GM18505 (cell line): ENCODE results near the gene OR52E4.

Experiments used
- ATAC-seq: cut with Tn5 transposase; IDR thresholded peaks from one replicate; pipeline ENCODE4 v1.9.1; 2021; ENCODE audit not compliant: unreplicated experiment
- POLR2A ChIP-seq: IDR thresholded peaks from 4 replicates; pipeline ENCODE4 v1.6.1; 2011; ENCODE audit warnings: borderline replicate concordance; ENCODE audit not compliant: insufficient read depth, insufficient read length; ENCODE audit errors: extremely low read depth

The OR52E4 gene

DNA sequence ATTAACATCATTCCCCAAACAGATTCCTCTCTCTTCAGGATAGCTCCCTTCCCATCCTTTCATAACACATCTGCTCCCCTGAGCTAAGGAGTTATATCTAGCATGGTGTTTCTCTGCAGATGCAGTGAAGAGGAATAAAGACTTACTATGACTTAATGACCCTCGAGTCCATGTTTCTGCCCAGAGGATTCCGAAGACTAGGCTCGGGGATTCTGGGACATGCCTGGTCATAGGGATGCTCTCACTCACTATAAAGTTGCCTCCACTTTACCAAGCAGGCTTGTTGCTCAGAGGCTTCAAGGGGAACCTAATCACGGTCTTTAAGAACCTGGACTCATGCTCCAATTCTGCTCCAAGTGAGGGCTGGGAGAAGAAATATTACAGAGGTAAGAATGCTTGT lies at the start of gene OR52E4:
OR52E4 (plus strand) TSS at position 301 of the 400 bp plus-strand sequence. CDS start 3,664 bp downstream, outside the sequence.
- TF ChIP-seq POLR2A: no peak
- no peak for ATAC-seq

DNA sequence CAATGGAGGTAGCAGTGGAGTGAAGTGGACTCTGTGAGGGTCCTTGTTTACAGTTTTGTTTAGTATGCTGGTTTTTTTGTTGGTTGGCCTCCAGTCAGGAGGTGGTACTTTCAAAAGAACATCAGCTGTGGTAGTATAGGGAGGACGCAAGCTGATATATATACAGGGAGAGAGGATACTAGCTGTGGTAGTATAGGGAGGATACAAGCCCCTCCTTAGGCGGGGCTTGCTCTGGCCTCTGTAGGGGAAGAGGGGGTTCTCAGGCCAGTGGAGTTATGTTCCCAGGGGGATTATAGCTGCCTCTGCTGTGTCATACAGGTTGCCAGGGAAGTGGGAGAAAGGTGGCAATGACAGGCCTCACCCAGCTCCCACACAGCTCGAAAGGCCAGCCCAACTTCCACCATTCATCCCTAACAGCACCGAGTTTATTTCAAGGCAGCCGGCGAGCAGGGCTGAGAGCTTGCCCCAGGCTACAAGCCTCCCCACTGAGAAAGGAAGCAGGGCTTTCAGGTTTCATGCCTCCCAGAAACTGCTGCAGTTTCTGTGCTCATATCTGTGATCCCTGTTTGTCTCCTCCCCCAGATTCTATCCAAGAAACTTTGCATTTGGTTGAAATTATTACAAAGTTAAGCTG lies 49.1 kb upstream of the OR52E4 start:
- TF ChIP-seq POLR2A: no peak
- no peak for ATAC-seq

DNA sequence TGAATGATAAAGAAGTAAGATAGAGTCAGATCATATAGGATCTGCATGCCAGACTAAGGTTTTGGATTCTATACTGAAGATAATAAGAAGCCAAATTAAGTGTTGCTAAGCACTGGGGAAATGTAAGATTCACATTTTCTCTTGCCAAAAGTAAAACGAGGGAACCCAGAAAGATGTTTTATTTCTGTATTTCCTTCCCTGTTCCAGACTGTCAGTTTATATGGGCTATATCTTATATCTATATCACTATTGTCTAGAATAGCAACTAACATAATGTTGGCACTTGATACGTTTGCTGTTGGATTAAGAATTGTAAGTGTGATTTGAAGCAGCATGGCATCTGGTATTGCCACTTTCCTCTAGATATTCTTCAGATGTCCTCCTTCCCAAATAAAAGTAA lies 47.0 kb upstream of the OR52E4 start:
- TF ChIP-seq POLR2A: no peak
- no peak for ATAC-seq

DNA sequence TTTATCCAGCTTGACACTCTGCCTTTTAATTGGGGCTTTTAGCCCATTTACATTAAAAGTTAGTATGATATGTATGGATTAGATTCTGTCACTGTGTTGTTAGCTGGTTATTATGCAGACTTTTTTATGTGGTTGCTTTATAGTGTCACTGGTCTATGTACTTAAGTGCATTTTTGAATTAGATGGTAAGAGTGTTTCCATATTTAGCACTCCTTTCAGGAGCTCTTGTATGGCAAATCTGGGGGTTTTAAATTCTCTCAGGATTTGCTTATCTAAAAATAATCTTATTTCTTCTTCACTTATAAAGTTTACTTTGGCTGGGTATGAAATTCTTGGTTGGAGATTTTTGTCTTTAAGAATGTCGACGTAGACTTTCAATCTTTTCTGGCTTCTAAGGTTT lies 42.7 kb upstream of the OR52E4 start:
- ATAC-seq: no peak
- no peak for TF ChIP-seq POLR2A

DNA sequence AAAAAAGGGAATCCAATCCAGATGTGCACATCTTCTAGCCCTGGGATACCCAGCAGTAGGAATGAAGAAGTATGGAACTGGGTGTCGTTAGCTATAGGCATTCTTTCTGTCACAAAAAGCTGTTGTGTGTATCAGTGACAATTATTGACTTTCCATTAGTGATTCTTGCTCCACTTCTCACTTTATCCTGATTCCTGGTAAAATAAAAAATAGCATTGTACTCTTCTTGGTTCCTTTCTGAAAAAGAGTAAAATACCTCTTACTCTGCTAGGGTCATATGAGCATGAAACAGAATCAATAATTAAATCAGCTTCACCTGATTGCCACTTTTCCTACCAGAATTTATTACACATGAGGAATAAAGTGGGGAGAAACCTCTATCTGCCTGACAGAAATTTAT lies 38.6 kb upstream of the OR52E4 start, which contains the start of gene OR52E6:
OR52E6 (minus strand) TSS at position 101 of the 400 bp plus-strand sequence; CDS start at position 101, 0 bp downstream.
- no peak for TF ChIP-seq POLR2A
- no peak for ATAC-seq

DNA sequence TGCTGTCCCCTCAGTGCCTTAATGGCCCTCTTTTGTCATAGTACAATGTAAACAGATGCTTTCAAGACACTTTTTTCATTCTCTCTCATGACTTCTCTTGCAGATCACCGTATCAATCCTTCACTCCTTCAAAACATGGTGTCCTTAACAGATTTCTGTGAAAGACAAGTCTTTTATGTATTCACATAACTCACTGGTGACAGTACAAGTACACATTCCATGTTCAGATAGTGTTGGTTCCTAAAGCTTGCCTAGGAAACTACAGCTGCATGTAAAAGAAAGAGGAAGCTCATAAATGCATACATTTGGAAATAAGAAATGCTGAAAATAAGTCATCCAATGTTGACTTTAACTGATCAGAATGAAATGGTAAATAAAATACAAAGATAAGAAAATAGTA lies 33.7 kb upstream of the OR52E4 start:
- no peak for TF ChIP-seq POLR2A
- no peak for ATAC-seq

DNA sequence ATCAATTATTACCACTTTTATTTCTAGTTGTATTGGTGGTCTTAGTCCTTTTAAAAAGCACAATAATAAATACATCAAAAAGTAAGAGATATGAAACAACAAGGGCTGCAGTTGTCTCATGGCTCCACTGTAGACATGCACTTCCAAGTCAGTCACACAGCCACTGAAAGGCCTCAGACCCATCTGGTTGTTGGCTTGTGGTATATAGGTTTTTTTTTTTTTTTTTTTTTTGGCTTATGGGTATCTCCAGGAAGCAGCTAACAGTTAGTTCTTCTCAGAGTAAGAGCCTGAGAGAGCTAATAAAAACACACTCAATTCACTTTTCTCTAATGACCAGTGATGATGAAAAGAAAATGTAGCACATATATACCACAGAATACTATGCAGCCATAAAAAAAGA lies 32.7 kb upstream of the OR52E4 start:
- no peak for ATAC-seq
- TF ChIP-seq POLR2A: no peak

DNA sequence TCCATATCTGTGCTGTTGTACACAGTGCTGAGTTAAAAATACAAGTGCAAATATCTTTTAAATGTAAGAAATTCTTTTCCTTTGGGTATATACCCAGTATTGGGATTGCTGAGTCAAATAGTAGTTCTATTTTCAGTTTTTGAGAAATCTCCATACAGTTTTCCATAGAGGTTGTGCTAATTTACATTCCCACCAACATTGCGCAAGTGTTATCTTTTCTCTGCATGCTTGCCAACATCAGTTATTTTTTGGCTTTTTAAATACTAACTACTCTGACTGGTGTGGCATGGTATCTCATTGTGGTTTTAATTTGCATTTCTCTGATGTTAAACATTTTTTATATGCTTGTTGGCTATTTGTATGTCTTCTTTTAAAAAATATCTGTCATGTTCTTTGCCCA lies 29.4 kb upstream of the OR52E4 start:
- no peak for ATAC-seq
- TF ChIP-seq POLR2A: no peak

DNA sequence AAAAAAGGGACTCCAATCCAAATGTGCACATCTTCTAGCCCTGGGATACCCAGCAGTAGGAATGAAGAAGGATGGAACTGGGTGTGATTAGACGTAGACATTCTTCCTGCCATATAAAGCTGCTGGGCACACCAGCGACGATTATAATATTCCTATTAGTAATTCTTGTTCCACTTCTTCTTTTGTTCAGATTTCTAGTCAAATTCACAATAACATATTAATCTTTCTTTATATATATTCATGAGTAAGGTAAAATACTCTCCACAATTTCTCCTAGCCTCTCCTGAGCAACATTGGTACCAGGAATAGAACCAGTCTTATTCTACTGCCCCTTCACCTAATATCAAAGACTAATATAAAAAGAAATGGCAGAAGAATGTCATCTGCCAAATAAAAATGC lies 22.8 kb upstream of the OR52E4 start, which contains the start of gene OR52E8:
OR52E8 (minus strand) TSS at position 101 of the 400 bp plus-strand sequence; CDS start at position 101, 0 bp downstream.
- ATAC-seq: no peak
- TF ChIP-seq POLR2A: no peak

DNA sequence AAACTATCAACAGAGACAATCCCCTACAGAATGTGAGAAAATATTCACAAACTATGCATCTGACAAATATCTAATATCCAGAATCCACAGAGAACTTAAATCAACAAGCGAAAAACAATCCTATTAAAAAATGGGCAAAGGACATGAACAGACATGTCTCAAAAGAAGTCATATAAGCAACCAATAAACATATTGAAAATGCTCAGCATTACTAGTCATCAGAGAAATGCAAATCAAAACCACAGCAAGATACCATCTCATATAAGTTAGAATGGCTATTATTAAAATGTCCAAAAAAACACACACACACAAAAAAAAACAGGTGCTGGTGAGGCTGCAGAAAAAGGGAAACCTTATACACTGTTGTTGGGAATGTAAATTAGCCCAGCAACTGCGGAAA lies 14.6 kb upstream of the OR52E4 start:
- TF ChIP-seq POLR2A: no peak
- no peak for ATAC-seq

DNA sequence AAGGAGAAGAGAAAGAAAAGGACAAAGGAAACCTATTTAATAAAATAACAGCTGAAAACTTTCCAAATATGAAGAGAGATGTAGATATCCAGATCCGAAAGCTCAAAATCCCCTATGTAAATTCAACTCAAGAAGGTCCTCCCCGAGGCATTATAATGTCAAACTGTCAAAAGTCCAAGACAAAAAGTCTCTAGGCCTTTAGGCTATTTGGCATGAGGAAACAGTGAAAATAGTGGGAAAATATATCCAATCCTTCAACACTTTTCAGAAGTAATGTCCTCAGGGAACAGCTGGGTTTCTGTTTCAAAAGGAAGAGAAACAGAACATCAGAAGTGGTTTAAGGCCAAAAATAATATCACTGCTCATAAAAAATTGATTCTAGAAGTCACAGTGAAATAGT lies 1.9 kb upstream of the OR52E4 start:
- TF ChIP-seq POLR2A: no peak
- ATAC-seq: no peak

DNA sequence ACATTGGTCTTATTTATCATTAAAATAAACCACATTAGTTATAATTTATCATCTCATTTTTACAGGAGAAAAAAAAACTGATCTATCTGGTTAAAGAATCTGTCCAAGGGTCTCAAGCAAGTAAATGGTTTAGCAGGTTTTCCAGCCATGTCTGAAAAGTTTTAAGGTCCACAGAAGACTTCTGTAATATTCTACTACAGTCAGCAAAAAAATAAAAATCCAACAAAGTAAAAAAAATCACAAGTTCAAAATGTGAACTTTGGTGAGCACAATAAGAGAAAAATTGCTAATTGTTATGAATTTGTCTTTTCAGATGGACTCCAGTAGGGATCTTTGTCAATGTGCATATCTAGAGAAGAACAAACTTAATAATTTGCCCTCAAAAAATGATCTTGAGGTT lies 1.3 kb downstream of the OR52E4 start:
- TF ChIP-seq POLR2A: no peak
- no peak for ATAC-seq

DNA sequence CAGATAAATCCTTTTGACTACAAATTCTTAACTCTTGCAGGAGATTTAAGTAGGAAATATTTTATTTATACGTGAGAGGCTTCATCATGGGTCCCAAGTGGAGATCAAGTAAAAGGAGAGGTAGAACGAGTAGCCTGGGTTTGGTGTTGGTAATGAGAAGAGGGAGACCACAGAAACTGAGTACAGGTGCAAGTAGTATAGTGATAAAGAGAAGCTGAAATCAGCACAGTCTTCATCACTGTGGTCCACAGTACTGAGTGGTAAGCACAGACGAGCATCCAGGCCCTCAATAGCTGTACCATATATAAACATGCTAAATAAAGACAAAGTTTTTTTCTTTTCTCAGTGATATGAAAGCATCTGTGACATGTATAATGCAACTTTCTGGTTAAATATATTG lies 6.7 kb downstream of the OR52E4 start:
- TF ChIP-seq POLR2A: no peak
- ATAC-seq: no peak

DNA sequence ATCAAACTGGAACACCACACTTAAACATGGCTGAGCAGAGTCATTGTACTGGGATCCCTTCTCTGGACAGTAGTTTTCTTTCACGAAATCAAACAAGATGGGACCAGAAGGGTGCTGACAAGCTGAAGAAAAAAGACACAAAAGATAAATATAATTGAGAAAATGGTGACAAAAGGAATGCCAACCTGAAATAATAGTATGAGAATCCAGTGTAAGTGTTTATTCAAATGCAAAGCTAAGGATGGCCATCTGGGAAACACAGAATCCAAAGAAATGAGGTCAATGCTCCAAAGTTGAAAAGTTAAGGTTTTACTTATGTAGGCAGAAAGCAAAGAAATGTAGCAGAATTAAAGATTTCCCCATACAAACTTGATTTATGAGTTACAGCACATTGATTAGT lies 7.2 kb downstream of the OR52E4 start:
- TF ChIP-seq POLR2A: no peak
- ATAC-seq: no peak

DNA sequence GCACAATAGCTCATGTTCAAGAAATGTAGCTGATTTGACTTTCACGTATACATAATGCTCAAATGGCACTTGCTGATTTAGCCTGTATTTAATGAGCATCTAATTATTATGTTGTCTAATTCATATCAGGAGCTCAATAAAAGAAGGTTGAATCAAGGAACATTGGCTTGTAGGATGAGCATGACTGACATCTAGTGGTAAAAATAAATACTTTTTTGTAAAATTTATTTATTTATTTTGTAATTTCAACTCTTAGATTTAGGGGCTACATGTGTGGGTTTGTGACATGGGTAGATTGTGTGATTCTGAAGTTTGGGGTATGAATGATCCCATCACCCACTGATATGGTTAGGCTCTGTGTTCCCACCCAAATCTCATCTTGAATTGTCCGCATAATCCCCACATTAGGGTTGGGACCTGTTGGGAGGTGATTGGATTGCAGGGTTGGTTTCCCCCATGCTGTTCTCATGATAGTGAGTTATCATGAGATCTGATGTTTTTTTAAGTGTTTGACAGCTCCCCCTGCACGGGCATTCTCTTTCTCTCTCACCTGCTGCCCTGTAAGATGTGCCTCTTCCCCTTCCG lies 10.9 kb downstream of the OR52E4 start:
- no peak for ATAC-seq

DNA sequence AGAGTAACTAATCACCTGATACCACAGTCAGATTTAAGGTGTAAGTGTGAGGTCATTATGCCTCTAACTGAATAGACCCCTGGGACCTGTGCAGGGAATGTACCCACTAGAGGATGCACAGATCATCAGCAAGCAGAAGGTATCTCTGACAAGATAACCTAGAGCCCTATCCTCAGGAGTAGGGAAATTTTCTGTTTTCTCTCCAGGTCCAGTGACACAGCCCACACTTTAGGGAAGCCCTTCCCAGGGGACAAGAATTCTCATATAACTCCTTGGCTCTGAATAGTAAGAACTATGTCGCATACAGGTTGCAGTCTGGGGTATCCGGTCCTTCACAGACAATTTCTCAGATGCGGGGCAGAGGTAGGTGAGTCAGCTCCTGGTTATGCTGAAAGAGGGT lies 12.5 kb downstream of the OR52E4 start, which contains the start of gene OR52E5:
OR52E5 (plus strand) TSS at position 301 of the 400 bp plus-strand sequence. CDS start 7,569 bp downstream, outside the sequence.
- TF ChIP-seq POLR2A: no peak
- no peak for ATAC-seq

More for the DNA sequence above, 10.9 kb downstream of the OR52E4 start:
- no peak for TF ChIP-seq POLR2A
